CD14-positive monocyte (primary cell): ENCODE data around the gene CXCL10. TPM values are rescaled to one million over a fixed set of nuclear protein-coding genes. Genes with fewer than 3 reads are reported as not detected.

Experiments
- DNase-seq, 3 donors: peaks; one replicate each; pipeline ENCODE4 v3.0.0-alpha.2; 2011 to 2022
- H2AFZ ChIP-seq: 2 replicates; pipeline ENCODE4 v1.6.0; 2012; ENCODE audit warnings: mild to moderate bottlenecking, low read depth, low read length, inconsistent platforms; ENCODE audit not compliant: insufficient read depth, poor library complexity, severe bottlenecking
- H3K27ac ChIP-seq, 2 donors: 1 replicate in 1 of 2; 2 replicates in 1 of 2; pipeline ENCODE4 v1.5.1; 2012 to 2013; ENCODE audit warnings: low read length in 2 of 2, control low read depth in 1 of 2, inconsistent platforms in 1 of 2, low read depth in 1 of 2, mild to moderate bottlenecking in 1 of 2
- H3K27me3 ChIP-seq, 2 donors: one replicate each; pipeline versions ENCODE4 v1.6.0 to v1.6.1; 2011 to 2013; ENCODE audit warnings: low read length in 2 of 2; ENCODE audit not compliant: control insufficient read depth in 2 of 2, insufficient read depth in 2 of 2
- H3K36me3 ChIP-seq, 2 donors: replicated peaks in 1 of 2; 1 replicate in 1 of 2; 2 replicates in 1 of 2; pipeline versions ENCODE4 v1.5.1 to v1.6.1; 2012 to 2013; ENCODE audit warnings: low read length in 2 of 2, control low read depth in 1 of 2, inconsistent platforms in 1 of 2, mild to moderate bottlenecking in 1 of 2; ENCODE audit not compliant: insufficient read depth in 2 of 2, control insufficient read depth in 1 of 2
- H3K4me1 ChIP-seq, 2 donors: 1 replicate in 1 of 2; 2 replicates in 1 of 2; pipeline versions ENCODE4 v1.5.1 to v1.6.1; 2012 to 2013; ENCODE audit warnings: low read length in 2 of 2, control low read depth in 1 of 2, inconsistent platforms in 1 of 2, mild to moderate bottlenecking in 1 of 2, moderate library complexity in 1 of 2; ENCODE audit not compliant: insufficient read depth in 2 of 2, control insufficient read depth in 1 of 2
- H3K4me2 ChIP-seq: replicated peaks from 2 replicates; pipeline ENCODE3; 2012; ENCODE audit warnings: low read length, moderate library complexity, mild to moderate bottlenecking; ENCODE audit not compliant: poor library complexity, severe bottlenecking; ENCODE audit errors: extremely low read depth
- H3K4me3 ChIP-seq, 3 experiments: fragments of 200-600 bp in 1 of 3; sonication (generic) in 1 of 3; replicated peaks in 1 of 3; 1 replicate in 2 of 3; 2 replicates in 1 of 3; pipeline ENCODE4 v1.5.1; 2011 to 2013; ENCODE audit warnings: low read length in 3 of 3, mild to moderate bottlenecking in 3 of 3, control low read depth in 2 of 3, low read depth in 2 of 3, inconsistent platforms in 1 of 3, moderate library complexity in 1 of 3
- H3K79me2 ChIP-seq: 2 replicates; pipeline ENCODE4 v1.6.0; 2012; ENCODE audit warnings: mild to moderate bottlenecking, control low read depth, inconsistent platforms, low read length, moderate library complexity; ENCODE audit not compliant: insufficient read depth
- H3K9ac ChIP-seq: 2 replicates; pipeline ENCODE4 v1.6.0; 2017; ENCODE audit warnings: low read length, mild to moderate bottlenecking; ENCODE audit not compliant: insufficient read depth, poor library complexity, severe bottlenecking
- H3K9me3 ChIP-seq, 2 donors: replicated peaks in 1 of 2; 1 replicate in 1 of 2; 2 replicates in 1 of 2; pipeline versions ENCODE4 v1.5.1 to v1.6.1; 2012 to 2013; ENCODE audit warnings: low read length in 2 of 2, control low read depth in 1 of 2; ENCODE audit not compliant: control insufficient read depth in 1 of 2, insufficient read depth in 1 of 2
- H4K20me1 ChIP-seq: 2 replicates; pipeline ENCODE4 v1.6.0; 2012; ENCODE audit warnings: mild to moderate bottlenecking, low read length, control low read depth, moderate library complexity; ENCODE audit not compliant: insufficient read depth
- H3K27ac Mint-ChIP-seq, 7 donors: one replicate each; pipeline ENCODE4 v1.8.0; 2020; ENCODE audit warnings: mild to moderate bottlenecking in 7 of 7, mixed read lengths in 7 of 7, moderate library complexity in 6 of 7, inconsistent platforms in 2 of 7
- H3K27me3 Mint-ChIP-seq, 3 donors: one replicate each; pipeline ENCODE4 v1.8.0; 2021 to 2022; ENCODE audit warnings: low read depth in 3 of 3, mild to moderate bottlenecking in 3 of 3, mixed read lengths in 3 of 3, moderate library complexity in 3 of 3, inconsistent platforms in 1 of 3
- H3K36me3 Mint-ChIP-seq, 2 donors: one replicate each; pipeline ENCODE4 v1.8.0; 2020; ENCODE audit warnings: mixed read lengths in 2 of 2, inconsistent platforms in 1 of 2, mild to moderate bottlenecking in 1 of 2
- H3K4me1 Mint-ChIP-seq: one replicate; pipeline ENCODE4 v1.8.0; 2020; ENCODE audit warnings: mild to moderate bottlenecking, mixed read lengths
- H3K4me3 Mint-ChIP-seq, 2 donors: one replicate each; pipeline ENCODE4 v1.8.0; 2020; ENCODE audit warnings: mild to moderate bottlenecking in 2 of 2, mixed read lengths in 2 of 2, moderate library complexity in 1 of 2
- H3K9me3 Mint-ChIP-seq, 7 donors: one replicate each; pipeline ENCODE4 v1.8.0; 2020 to 2022; ENCODE audit warnings: mixed read lengths in 7 of 7, mild to moderate bottlenecking in 6 of 7, moderate library complexity in 6 of 7, inconsistent platforms in 2 of 7
- CTCF ChIP-seq: fragments of 200-600 bp; IDR thresholded peaks from one replicate; pipeline ENCODE4 v1.8.0; 2022; ENCODE audit warnings: antibody characterized with exemption, mild to moderate bottlenecking
- WGBS: methylation state at CpG from one replicate; pipeline ENCODE4 v1.1.5; 2013; ENCODE audit warnings: missing lambda C conversion rate; ENCODE audit not compliant: insufficient coverage; 5-methylcytosine and 5-hydroxymethylcytosine counted together
- intact Hi-C, 2 donors: fragments of 100-400 bp; cut with micrococcal nuclease; formaldehyde crosslinking; loops; one replicate each; pipeline versions ENCODE4 v1.15.0 to v1.15.1; 2023
- polyA plus RNA-seq, 3 donors: library from polyadenylated mRNA; depleted of rRNA in 1 of 3; unstranded in 2 of 3; stranded (reverse) in 1 of 3; fragments of 300-500 nt in 2 of 3; fragments of >200 nt in 1 of 3; fragmentation: Illumina TruSeq in 2 of 3; gene quantifications; 1 replicate in 2 of 3; 2 replicates in 1 of 3; pipeline ENCODE4 v1.2.3, GENCODE V29; 2012 to 2021

The CXCL10 gene
- polyA plus RNA-seq, 3 donors, result 5.5 to 16.5 (median 16.3) TPM

GRCh38 chr4:76029300-76029699 is 6.0 kb upstream of the CXCL10 start:
- Mint-ChIP-seq H3K4me3 (no peak overlapping the region), H3K9me3 (no peaks in the 10 kb centered on the region), H3K27me3 (peaks cover 0 to 2% (median 0%) of the 10 kb centered on the region in 3 donors), H3K4me1 (peaks cover 33% of the 10 kb centered on the region), H3K27ac (peak overlapping the region in 1 of 7 donors; percentile 81), H3K36me3 (peaks cover 0 to 2% of the 10 kb centered on the region in 2 donors)
- no peak for DNase-seq
- Histone ChIP-seq H2AFZ (no peak overlapping the region), H3K36me3 (no peaks in the 10 kb centered on the region), H4K20me1 (no peaks in the 10 kb centered on the region), H3K79me2 (no peaks in the 10 kb centered on the region), H3K27me3 (no peaks in the 10 kb centered on the region), H3K4me2 (no peak overlapping the region), H3K4me3 (peak overlapping the region in 1 of 3 experiments; percentile 57), H3K9me3 (no peaks in the 10 kb centered on the region), H3K27ac (no peak overlapping the region), H3K9ac (no peak overlapping the region), H3K4me1 (peaks cover 9 to 21% of the 10 kb centered on the region in 2 donors)
- no CpG with 5 or more reads among the region's 2 CpGs for WGBS
- no peak for TF ChIP-seq CTCF
- intact Hi-C loops, result no loop called here

GRCh38 chr4:76028350-76028765 is 5.1 kb upstream of the CXCL10 start:
- peaks cover 0 to 2% of the 10 kb centered on the region in 2 donors for H3K36me3 Mint-ChIP-seq
- TF ChIP-seq CTCF, result no peak
- Histone ChIP-seq H3K79me2 (no peaks in the 10 kb centered on the region), H3K27me3 (no peaks in the 10 kb centered on the region), H3K9me3 (no peaks in the 10 kb centered on the region), H3K36me3 (no peaks in the 10 kb centered on the region), H2AFZ (peak overlapping the region; percentile 70), H3K27ac (peak overlapping the region; percentile 31 to 68), H3K4me1 (peaks cover 17 to 30% of the 10 kb centered on the region in 2 donors), H3K4me2 (peak overlapping the region; percentile 73), H3K9ac (peak overlapping the region; percentile 27), H3K4me3 (peak overlapping the region; percentile 30 to 57 (median 53)), H4K20me1 (no peaks in the 10 kb centered on the region)
- peak overlapping the region; percentile 54 to 92 (median 85) for H3K27ac Mint-ChIP-seq
- H3K27me3 Mint-ChIP-seq, result peaks cover 0 to 4% (median 0%) of the 10 kb centered on the region in 3 donors
- peak; percentile 25 to 55 (median 46) for DNase-seq
- peak overlapping the region; percentile 68 to 87 for H3K4me3 Mint-ChIP-seq
- peaks cover 42% of the 10 kb centered on the region for H3K4me1 Mint-ChIP-seq
- intact Hi-C loops, result no loop called here
- H3K9me3 Mint-ChIP-seq, result no peaks in the 10 kb centered on the region
- 0% methylated on average over 3 of the region's 6 CpGs for WGBS
